Measurements from ENCODE around the gene ARRDC1.

- TF ChIP-seq CTCF (IDR thresholded peaks at IDR 0.05) (no peak), ZFX (IDR thresholded peaks at IDR 0.05; ENCODE audit: borderline replicate concordance) (no peak)
Measured at GRCh38 chr9:137579259-137579604, 26.3 kb upstream of the ARRDC1 start.
